ENCODE data around the gene CACNA1F.
"Not testable (repeated sequence)": the region's sequence is repeated elsewhere in the genome, so short reads cannot be mapped to it uniquely, and the experiment has no call there.

CACNA1F gene

DNA sequence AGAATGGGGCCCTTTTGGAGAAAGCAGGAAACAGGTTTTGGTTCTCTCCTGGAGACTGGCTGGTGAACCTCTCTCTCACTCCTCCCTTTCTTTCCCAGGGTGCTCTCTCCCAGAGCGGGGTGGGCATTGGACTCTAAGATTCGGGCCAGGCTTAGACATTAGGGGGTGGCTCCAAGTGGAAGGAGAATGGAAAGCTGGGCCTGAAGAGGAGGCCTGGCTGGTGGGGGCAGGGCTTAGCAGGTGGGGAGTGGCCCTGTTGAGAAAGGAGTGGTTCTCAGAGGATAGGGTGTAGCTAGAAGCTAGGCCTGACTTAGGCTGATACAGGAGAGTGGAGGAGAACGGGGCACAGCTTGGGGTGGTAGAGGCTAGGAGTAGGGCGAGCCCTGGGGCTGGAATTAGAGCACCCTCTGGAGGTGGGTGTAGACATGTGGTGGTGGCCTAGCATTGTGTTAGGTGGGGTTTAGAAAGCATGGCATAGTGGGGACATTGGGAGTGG is 55.8 kb downstream of the CACNA1F start:
- H3K4me3 ChIP-seq (ENCODE audit: low read depth, low read length): no peak overlapping the region
- TF ChIP-seq, protein P1, sequence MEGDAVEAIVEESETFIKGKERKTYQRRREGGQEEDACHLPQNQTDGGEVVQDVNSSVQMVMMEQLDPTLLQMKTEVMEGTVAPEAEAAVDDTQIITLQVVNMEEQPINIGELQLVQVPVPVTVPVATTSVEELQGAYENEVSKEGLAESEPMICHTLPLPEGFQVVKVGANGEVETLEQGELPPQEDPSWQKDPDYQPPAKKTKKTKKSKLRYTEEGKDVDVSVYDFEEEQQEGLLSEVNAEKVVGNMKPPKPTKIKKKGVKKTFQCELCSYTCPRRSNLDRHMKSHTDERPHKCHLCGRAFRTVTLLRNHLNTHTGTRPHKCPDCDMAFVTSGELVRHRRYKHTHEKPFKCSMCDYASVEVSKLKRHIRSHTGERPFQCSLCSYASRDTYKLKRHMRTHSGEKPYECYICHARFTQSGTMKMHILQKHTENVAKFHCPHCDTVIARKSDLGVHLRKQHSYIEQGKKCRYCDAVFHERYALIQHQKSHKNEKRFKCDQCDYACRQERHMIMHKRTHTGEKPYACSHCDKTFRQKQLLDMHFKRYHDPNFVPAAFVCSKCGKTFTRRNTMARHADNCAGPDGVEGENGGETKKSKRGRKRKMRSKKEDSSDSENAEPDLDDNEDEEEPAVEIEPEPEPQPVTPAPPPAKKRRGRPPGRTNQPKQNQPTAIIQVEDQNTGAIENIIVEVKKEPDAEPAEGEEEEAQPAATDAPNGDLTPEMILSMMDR (IDR thresholded peaks at IDR 0.05; ENCODE audit: low read depth, low read length): no peak

DNA sequence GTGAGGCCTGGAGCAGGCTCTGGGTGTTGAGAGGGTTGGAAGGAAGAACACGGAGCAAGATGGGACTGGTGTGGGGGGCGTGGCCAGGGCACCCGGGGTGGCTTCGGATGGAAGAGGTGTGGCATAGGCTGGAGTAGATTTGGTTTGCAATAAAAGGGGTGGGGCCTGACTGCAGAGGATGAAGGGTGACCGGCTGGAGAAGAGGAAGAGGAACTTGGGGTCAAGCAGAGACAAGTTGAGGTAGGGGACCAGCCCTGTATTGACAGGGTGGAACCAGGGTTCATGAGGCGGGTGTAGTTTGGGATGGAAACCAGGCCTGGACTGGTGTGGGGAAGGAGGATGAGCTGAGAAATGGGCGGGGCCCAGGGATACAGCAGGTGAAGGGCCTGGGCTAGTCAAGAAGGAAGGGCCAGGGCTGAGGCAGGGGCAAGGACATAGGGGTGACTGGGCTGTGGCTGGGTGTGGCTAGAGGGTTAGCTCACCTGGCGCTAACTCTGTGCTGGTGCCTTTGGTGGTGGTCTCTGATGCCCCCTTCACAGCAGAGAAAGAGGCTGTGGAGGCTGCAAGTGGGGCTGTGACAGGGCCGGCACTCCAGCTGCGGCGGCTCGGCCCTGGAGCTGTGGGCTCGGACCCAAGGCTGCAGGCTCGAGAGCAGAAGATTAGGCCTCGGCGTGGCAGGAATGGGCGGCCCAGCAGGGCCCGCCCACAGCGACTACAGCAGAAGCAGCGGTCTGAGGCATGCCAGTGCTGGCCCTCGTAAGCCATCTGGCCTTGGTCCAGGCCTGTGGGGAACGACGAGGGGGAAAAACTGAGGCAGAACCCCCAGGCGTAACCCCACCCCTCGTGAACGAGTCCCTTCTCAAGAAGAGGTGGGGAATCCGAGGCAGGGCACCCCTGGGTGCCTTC is 56.5 kb downstream of the CACNA1F start:
- TF ChIP-seq, protein P1 (IDR thresholded peaks at IDR 0.05; ENCODE audit: low read depth, low read length): no peak

DNA sequence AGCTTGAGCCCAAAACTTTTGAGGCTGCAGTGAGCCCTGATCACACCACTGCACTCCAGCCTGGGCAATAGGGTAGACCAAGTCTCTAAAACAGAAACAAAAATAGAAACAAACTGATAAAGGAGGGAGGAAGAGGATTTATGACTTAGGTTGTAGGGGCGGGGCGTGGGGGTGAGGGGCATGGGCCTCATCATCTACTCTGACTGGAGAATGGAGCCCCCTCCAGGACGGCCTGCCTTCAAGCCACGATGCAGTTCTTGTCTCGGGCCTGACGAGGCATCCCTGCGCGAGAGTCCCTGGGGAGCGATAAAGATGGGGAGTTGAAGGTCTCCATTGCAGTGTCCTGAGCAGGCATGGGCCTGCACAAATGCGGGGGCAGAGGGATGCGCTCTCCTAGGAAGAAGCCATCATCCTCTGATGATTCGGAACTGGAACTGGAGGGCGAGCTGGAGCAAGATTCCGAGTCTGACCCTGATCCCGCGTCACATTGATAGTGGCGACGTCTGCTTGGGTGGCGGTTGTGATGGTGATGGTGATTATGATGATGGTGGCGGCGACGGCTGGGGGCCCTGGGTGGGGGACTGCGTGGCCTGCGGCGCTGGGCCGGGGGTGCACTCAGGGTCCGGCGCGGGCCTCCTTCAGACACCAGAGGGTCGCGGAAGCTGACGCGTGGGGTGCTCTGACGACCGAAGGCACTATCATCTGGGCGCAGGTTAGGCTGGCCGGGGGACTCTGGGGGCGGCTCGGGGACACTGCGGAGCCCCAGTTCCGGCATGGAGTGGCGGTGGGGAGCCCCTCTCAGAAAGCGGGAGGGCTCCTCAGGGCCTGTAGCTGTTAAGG is 57.5 kb downstream of the CACNA1F start:
- H3K4me3 ChIP-seq (ENCODE audit: low read depth, low read length): no peak overlapping the region
- TF ChIP-seq, protein P1 (IDR thresholded peaks at IDR 0.05; ENCODE audit: low read depth, low read length): no peak

More for the DNA sequence above, 56.5 kb downstream of the CACNA1F start:
- H3K4me3 ChIP-seq (ENCODE audit: low read depth, low read length): no peak overlapping the region

DNA sequence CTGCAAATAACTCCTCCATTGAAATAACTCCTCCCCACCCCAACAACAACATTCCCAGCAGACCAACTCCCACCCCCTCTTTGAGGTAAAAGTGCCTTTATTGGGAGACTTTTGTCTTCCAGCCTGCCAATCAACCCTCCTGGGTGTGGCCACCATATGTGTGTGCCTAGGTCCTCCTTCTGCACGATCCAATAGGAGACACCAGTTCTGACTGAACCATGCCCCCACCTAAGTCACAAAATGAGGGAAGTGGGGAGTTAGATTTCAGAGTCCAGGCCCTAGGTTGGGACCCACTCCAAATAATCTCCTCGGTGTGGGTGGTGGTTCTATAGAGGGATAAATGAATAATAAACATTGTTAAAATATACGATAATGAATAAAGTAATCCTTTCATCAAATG is 58.4 kb downstream of the CACNA1F start:
- TF ChIP-seq, protein P1 (IDR thresholded peaks at IDR 0.05; ENCODE audit: low read depth, low read length): no peak
- no peak overlapping the region for H3K4me3 ChIP-seq (ENCODE audit: low read depth, low read length)

DNA sequence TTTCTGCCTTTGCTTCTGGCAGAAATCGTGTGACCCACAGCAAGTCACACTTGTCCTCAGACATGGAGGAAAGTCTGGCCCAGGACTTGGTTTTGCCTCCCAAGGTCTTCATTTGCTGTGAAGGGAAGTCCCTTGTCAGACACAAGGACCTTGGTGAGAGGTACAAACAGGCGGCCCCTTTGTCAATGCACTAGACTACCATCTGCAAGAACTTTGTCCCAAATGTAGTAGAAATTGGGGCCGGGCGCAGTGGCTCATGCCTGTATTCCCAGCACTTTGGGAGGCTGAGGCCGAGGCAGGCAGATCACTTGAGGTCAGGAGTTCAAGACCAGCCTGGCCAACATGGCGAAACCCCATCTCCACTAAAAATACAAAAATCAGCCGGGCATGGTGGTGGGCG is 59.6 kb downstream of the CACNA1F start:
- H3K4me3 ChIP-seq (ENCODE audit: low read depth, low read length): not testable (repeated sequence)

DNA sequence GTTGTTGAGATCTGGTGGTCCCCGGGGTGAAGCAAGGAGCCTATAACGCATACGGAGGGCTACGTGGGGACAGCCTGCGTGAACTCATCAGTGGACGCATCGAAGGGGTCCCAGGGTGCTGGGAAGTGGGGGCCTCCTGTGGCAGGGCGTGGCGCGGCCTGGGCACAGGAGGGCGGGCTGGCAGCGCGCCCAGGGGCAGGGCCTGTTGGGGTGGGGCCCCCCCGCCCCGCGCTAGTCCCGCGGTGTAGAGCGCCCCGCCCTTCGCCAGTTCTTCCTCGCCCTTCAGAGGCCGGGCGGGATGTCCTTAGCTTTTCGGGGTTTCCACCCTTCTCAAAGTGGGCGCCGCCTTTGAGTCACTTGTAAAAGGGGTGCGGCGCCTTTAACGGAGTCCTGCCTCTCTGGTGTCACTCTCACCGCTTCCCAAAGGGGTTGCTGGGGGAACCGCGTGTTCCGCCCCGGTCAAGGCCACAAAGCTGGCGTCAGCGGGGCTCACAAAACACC is 60.8 kb downstream of the CACNA1F start:
- H3K4me3 ChIP-seq (ENCODE audit: low read depth, low read length): peak overlapping the region; percentile 69
- TF ChIP-seq, protein P1 (IDR thresholded peaks at IDR 0.05; ENCODE audit: low read depth, low read length): no peak

DNA sequence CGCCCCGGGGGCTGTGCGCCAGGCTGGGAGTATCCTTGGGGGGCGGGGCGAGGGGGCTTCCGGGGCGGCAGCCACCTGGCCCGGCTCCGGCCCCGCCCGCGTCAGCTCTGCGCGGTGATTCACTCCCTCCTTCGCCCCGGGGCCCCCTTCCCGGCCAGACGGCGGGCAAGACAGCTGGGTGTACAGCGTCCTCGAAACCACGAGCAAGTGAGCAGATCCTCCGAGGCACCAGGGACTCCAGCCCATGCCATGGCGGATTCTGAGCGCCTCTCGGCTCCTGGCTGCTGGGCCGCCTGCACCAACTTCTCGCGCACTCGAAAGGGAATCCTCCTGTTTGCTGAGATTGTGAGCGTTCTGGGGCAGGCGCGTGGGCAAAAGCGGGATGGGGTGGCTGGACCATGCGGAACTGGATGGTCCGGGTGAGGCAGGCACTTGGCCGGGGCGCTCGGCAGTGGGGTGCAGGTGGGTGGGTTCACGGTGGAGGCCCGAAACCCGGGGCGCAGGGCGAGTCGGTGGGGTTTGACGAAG is 61.3 kb downstream of the CACNA1F start, which contains the start of gene PLP2:
TSS of gene PLP2 (plus strand) at position 147 of the 528 bp plus-strand sequence. CDS start at position 250, 103 bp downstream.
- TF ChIP-seq, protein P1 (IDR thresholded peaks at IDR 0.05; ENCODE audit: low read depth, low read length): no peak
- H3K4me3 ChIP-seq (ENCODE audit: low read depth, low read length): peak within 1 kb of the TSS; percentile 69

Data from WI38 (cell line).